ENCODE results near the gene KCNN1.
"Not testable (repeated sequence)": the region's sequence is repeated elsewhere in the genome, so short reads cannot be mapped to it uniquely, and the experiment has no call there.

KCNN1 gene

GRCh38 chr19:17997969-17998826, 31.3 kb downstream of the KCNN1 start:
- peak; percentile 19 for DNase-seq (ENCODE audit: low read depth)
- no peak overlapping the region for H3K4me3 ChIP-seq (ENCODE audit: low read length)
- H3K4me1 ChIP-seq (ENCODE audit: control insufficient read depth, insufficient read depth, low read length): peaks cover 7% of the 10 kb centered on the region
- no peaks in the 10 kb centered on the region for H3K36me3 ChIP-seq (ENCODE audit: control insufficient read depth, insufficient read depth, low read length, severe bottlenecking)
- no peaks in the 10 kb centered on the region for H3K27me3 ChIP-seq (replicated peaks; ENCODE audit: control insufficient read depth, insufficient read depth, low read length)
- no peaks in the 10 kb centered on the region for H3K9me3 ChIP-seq (ENCODE audit: control insufficient read depth, low read length)
- no peak overlapping the region for H3K9ac ChIP-seq (ENCODE audit: low read length)

GRCh38 chr19:17998827-17999150, 31.9 kb downstream of the KCNN1 start:
- Histone ChIP-seq H3K4me1 (ENCODE audit: control insufficient read depth, insufficient read depth, low read length) (peaks cover 7% of the 10 kb centered on the region), H3K4me3 (ENCODE audit: low read length) (no peak overlapping the region), H3K9me3 (ENCODE audit: control insufficient read depth, low read length) (no peaks in the 10 kb centered on the region), H3K36me3 (ENCODE audit: control insufficient read depth, insufficient read depth, low read length, severe bottlenecking) (no peaks in the 10 kb centered on the region), H3K9ac (ENCODE audit: low read length) (no peak overlapping the region), H3K27me3 (replicated peaks; ENCODE audit: control insufficient read depth, insufficient read depth, low read length) (no peaks in the 10 kb centered on the region)
- DNase-seq (ENCODE audit: low read depth): no peak

DNA sequence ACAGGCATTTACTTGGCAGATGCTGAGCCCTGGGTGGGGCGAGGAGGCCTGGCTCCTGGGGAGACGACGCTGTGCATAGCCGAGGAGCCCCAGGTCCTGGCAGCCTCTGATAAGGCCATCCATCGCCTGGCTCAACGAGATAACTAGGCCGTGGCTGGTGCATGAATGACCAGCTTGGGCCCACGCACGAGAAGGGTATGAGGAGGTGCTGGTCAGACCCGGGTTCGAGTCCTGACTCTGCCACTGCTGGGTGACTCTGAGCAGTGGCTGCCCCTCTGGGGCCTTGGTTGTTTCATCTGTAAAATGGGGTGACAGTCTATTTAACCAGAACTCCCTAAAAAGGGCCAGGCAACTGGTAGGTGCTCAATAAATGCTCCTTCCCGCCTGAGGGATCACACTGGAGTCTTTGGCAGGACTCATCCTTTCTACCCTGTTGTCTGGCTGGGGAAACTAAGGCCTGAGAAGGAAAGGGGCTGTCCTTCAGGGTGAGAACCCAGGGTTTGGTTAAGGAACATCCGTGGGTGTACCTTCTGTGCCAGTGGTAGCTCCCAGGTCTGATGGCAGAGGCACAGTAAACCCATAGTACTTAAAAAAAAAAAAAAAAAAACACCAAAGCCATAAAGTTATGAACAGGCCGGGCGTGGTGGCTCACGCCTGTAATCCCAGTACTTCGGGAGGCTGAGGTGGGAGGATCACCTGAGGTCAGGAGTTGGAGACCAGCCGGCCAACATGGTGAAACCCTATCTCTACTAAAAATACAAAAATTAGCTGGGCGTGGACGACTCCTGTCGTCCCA, 33.0 kb downstream of the KCNN1 start:
- no peaks in the 10 kb centered on the region for H3K27me3 ChIP-seq (replicated peaks; ENCODE audit: control insufficient read depth, insufficient read depth, low read length)
- peak overlapping the region; percentile 54 for H3K9ac ChIP-seq (ENCODE audit: low read length)
- no peak for DNase-seq (ENCODE audit: low read depth)
- peaks cover 7% of the 10 kb centered on the region for H3K4me1 ChIP-seq (ENCODE audit: control insufficient read depth, insufficient read depth, low read length)
- no peaks in the 10 kb centered on the region for H3K36me3 ChIP-seq (ENCODE audit: control insufficient read depth, insufficient read depth, low read length, severe bottlenecking)
- H3K9me3 ChIP-seq (ENCODE audit: control insufficient read depth, low read length): no peaks in the 10 kb centered on the region
- H3K4me3 ChIP-seq (ENCODE audit: low read length): no peak overlapping the region

DNA sequence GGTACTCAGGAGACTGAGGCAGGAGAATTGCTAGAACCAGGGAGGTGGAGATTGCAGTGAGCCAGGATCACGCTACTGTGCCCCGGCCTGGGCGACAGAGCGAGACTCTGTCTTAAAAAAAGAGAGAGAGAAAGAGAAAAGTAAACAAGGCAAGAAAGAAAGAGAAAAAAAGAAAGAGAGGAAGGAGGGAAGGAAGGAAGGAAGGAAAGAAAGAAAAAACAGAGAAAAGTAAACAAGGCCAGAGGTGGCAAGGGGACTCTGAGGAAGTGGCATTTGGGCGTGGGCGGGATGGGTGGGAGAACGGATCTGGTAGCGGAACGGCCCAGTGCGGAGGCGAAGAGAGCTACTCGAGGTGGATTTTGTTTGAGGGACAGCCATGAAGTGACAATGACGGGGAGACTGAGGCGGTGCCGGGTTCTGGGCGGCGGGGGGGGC, 33.6 kb downstream of the KCNN1 start:
- no peak overlapping the region for H3K4me3 ChIP-seq (ENCODE audit: low read length)
- DNase-seq (ENCODE audit: low read depth): no peak

DNA sequence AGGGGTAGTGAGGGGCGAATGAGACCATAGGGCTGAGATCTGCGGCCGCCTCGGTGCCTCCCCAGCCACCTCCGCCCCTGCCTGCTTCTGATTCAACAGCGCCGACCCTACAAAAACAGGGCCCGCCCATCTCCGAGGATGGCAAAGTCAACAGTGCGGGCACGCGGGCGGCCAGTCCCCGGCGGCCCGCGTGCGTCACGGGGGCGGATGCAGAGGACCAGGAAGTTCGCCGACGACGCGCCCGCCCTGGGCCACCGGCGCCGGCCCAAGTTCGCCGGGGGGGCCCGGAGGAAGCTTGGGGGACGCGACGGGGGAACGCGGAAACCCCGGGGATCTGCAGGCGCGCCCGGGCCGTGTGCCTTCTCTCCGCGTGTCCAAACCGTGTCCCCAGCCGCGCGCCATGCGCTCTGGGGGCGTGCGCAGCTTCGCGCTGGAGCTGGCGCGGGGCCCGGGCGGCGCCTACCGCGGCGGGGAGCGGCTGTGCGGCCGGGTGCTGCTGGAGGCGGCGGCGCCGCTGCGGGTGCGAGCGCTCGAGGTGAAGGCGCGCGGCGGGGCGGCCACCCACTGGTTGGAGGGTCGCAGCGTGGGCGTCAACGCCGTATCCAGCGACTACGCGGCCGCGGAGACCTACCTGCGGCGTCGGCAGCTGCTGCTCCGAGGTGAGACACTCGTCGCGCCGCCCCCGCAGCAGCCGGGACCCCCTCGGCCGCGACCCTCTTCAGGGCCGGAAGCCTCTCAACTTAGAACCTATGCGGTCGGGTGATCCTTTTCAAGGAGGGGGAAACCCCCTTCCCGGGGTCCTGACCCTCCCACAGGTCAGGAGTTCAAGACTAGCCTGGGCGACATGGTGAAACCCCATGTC, 34.2 kb downstream of the KCNN1 start:
- DNase-seq (ENCODE audit: low read depth): peak; percentile 95
- Histone ChIP-seq H3K4me3 (ENCODE audit: low read length) (peak overlapping the region; percentile 82), H3K27me3 (replicated peaks; ENCODE audit: control insufficient read depth, insufficient read depth, low read length) (no peaks in the 10 kb centered on the region), H3K9me3 (ENCODE audit: control insufficient read depth, low read length) (no peaks in the 10 kb centered on the region), H3K4me1 (ENCODE audit: control insufficient read depth, insufficient read depth, low read length) (peaks cover 7% of the 10 kb centered on the region), H3K36me3 (ENCODE audit: control insufficient read depth, insufficient read depth, low read length, severe bottlenecking) (no peaks in the 10 kb centered on the region), H3K9ac (ENCODE audit: low read length) (peak overlapping the region; percentile 87)

More for the DNA sequence above, 33.6 kb downstream of the KCNN1 start:
- Histone ChIP-seq H3K9ac (ENCODE audit: low read length) (peak overlapping the region; percentile 54), H3K4me1 (ENCODE audit: control insufficient read depth, insufficient read depth, low read length) (peaks cover 7% of the 10 kb centered on the region), H3K9me3 (ENCODE audit: control insufficient read depth, low read length) (no peaks in the 10 kb centered on the region), H3K27me3 (replicated peaks; ENCODE audit: control insufficient read depth, insufficient read depth, low read length) (no peaks in the 10 kb centered on the region), H3K36me3 (ENCODE audit: control insufficient read depth, insufficient read depth, low read length, severe bottlenecking) (no peaks in the 10 kb centered on the region)

- DNase-seq (ENCODE audit: low read depth): peak; percentile 42
- Histone ChIP-seq H3K4me1 (ENCODE audit: control insufficient read depth, insufficient read depth, low read length) (peaks cover 8% of the 10 kb centered on the region), H3K9me3 (ENCODE audit: control insufficient read depth, low read length) (no peaks in the 10 kb centered on the region), H3K4me3 (ENCODE audit: low read length) (peak overlapping the region; percentile 82), H3K36me3 (ENCODE audit: control insufficient read depth, insufficient read depth, low read length, severe bottlenecking) (no peaks in the 10 kb centered on the region), H3K27me3 (replicated peaks; ENCODE audit: control insufficient read depth, insufficient read depth, low read length) (no peaks in the 10 kb centered on the region), H3K9ac (ENCODE audit: low read length) (peak overlapping the region; percentile 87)
Observed at GRCh38 chr19:18001777-18002345, 35.0 kb downstream of the KCNN1 start.

DNA sequence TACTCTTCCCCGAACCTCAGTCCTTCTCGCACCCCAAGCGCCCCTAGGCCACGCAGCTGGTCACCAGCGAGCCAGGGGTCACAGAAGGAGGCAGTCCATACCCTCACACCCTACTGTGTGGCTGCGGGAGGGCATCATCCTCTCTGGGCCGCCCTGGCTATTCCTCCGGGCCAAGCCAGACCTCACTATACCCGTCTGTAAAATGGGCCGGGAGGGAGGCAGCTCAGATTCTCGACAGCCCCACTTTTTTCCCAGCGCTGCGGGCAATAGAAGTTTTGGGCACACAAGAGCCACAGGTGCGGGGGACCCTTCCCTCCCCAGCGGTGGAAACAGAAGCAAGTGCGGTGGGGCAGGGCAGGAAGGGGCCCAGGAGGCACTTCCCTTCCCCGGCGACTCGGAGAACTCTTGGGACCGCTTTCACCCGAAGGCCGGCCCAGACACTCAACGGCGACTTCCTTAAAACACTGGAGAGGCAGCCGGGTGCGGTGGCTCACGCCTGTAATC, 35.5 kb downstream of the KCNN1 start:
- Histone ChIP-seq H3K9me3 (ENCODE audit: control insufficient read depth, low read length) (no peaks in the 10 kb centered on the region), H3K36me3 (ENCODE audit: control insufficient read depth, insufficient read depth, low read length, severe bottlenecking) (no peaks in the 10 kb centered on the region), H3K4me3 (ENCODE audit: low read length) (peak overlapping the region; percentile 82), H3K4me1 (ENCODE audit: control insufficient read depth, insufficient read depth, low read length) (peaks cover 14% of the 10 kb centered on the region), H3K9ac (ENCODE audit: low read length) (peak overlapping the region; percentile 87), H3K27me3 (replicated peaks; ENCODE audit: control insufficient read depth, insufficient read depth, low read length) (no peaks in the 10 kb centered on the region)
- DNase-seq (ENCODE audit: low read depth): no peak

DNA sequence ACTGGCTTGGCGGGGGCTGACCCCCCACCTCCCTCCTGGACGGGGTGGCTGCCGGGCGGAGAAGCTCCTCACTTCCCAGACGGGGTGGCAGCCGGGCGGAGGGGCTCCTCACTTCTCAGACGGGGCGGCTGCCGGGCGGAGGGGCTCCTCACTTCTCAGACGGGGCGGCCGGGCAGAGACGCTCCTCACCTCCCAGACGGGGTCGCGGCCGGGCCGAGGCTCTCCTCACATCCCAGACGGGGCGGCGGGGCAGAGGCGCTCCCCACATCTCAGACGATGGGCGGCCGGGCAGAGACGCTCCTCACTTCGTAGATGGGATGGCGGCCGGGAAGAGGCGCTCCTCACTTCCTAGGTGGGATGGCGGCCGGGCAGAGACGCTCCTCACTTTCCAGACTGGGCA, 38.8 kb downstream of the KCNN1 start:
- H3K9ac ChIP-seq (ENCODE audit: low read length): not testable (repeated sequence)

DNA sequence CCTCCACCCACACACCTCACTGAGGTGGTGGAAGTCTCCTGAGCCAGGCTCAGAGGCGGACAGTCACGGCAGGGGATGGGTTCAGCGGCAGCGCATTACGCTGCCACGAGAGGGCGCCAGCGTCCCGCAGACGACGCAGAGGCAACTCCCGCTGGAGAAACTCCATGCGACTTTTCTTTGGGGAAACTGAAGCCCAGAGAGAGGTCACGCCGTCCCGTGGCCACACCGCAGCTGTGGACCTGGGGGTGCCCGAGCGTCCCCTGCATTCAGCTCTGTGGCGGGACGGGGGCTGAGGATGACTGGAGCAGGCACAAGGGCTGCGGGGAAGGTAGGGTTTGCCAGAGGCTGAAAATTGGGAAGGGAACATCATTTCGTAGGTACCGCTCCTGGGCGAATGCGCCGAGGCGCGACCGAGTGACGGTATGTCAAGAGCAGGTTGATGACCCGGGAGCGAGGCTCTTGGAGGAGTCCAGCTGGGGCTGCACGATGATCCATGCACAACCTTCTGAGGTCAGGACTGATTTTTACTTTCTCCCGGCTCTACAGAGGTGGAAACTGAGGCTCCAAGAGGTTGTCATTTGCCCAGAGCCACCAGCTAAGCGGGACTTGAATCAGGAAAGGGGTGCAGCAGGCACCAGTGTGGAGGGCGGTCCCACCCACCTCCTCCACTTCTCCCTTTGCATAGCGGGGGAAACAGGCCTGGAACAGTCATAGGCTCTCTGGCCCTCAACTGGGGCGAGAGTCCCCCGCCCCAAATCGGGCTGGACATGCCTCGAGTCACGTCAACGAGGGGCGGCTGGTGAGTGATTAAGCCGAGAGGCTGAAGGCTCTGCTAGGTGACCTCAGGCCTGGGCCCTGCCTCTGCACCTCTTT, 40.4 kb downstream of the KCNN1 start:
- no peaks in the 10 kb centered on the region for H3K9me3 ChIP-seq (ENCODE audit: control insufficient read depth, low read length)
- H3K27me3 ChIP-seq (replicated peaks; ENCODE audit: control insufficient read depth, insufficient read depth, low read length): no peaks in the 10 kb centered on the region
- peak overlapping the region; percentile 85 for H3K4me3 ChIP-seq (ENCODE audit: low read length)
- peak overlapping the region; percentile 86 for H3K9ac ChIP-seq (ENCODE audit: low read length)
- peaks cover 19% of the 10 kb centered on the region for H3K36me3 ChIP-seq (ENCODE audit: control insufficient read depth, insufficient read depth, low read length, severe bottlenecking)
- DNase-seq (ENCODE audit: low read depth): peak; percentile 92
- peaks cover 22% of the 10 kb centered on the region for H3K4me1 ChIP-seq (ENCODE audit: control insufficient read depth, insufficient read depth, low read length)

More for the DNA sequence above, 38.8 kb downstream of the KCNN1 start:
- H3K4me3 ChIP-seq (ENCODE audit: low read length); DNase-seq (ENCODE audit: low read depth); H3K9me3 ChIP-seq (ENCODE audit: control insufficient read depth, low read length); H3K27me3 ChIP-seq (replicated peaks; ENCODE audit: control insufficient read depth, insufficient read depth, low read length): not testable (repeated sequence)
- Histone ChIP-seq H3K4me1 (ENCODE audit: control insufficient read depth, insufficient read depth, low read length) (peaks cover 29% of the 10 kb centered on the region), H3K36me3 (ENCODE audit: control insufficient read depth, insufficient read depth, low read length, severe bottlenecking) (peaks cover 12% of the 10 kb centered on the region)

Measured in adipocyte (in vitro differentiated cells).